Measurements from ENCODE around the gene TNFRSF18. TPM values are rescaled to one million over a fixed set of nuclear protein-coding genes. Genes with fewer than 3 reads are reported as not detected.

Gene TNFRSF18
- total and polyA plus RNA-seq, 5 experiments from 2014 or later: 1.5 to 2.3 (median 1.6) TPM; not detected in 2

DNA sequence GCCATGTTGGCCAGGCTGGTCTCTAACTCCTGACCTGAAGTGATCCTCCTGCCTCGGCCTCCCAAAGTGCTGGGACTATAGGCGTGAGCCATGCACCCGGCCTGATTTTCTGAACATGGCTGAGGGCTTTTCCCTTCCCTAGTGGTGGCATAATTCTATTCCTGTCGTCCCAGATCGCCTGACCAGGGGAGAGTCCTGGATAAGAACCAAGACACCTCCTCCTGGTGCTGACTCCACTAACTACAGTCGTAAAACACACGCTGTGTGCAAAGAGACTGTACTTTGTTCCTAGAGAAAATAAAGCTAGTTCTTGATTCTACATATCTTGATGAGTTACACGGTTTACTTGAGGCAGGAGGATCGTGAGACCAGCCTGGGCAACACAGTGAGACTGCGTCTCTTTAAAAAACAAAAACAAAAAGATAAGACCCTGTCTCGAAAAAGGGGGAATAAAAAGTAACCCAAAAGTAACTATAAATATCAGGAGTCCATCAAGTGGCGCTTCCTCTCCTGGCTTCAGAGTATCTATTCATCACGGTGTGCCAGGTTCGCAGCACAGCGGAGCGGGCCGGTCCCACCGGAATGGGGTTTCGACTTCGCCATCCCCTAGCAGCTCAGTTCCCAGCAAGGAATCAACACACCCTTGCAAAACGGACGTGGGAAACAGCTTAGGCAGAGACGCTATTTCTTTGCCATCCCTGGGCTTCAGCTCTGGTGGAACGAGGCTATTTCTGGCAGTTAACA lies 24.4 kb upstream of the TNFRSF18 start:
- no peaks in the 10 kb centered on the region for H3K9me3 Mint-ChIP-seq
- peaks cover 0 to 15% (median 0%) of the 10 kb centered on the region in 3 donors for H3K36me3 Mint-ChIP-seq
- no peak for ATAC-seq
- H3K27me3 Mint-ChIP-seq: no peaks in the 10 kb centered on the region
- peak overlapping the region; percentile 83 to 96 (median 91) for H3K4me3 Mint-ChIP-seq
- peaks cover 16 to 48% (median 38%) of the 10 kb centered on the region in 4 donors for H3K4me1 Mint-ChIP-seq
- peak overlapping the region; percentile 74 to 97 (median 92) for H3K27ac Mint-ChIP-seq
- POLR2A ChIA-PET: interaction anchor here (1.2 to 1.6 kb wide), 3 partner anchors 15 to 43 kb away, joined by 4 to 6 read pairs (median 6); partner anchors contain the start of gene UBE2J2
- DNase-seq: no peak

GRCh38 chr1:1229770-1230169 lies 23.4 kb upstream of the TNFRSF18 start:
- Mint-ChIP-seq H3K4me1 (peaks cover 21 to 53% (median 39%) of the 10 kb centered on the region in 4 donors), H3K36me3 (peaks cover 0 to 22% (median 0%) of the 10 kb centered on the region in 3 donors)
- POLR2A ChIA-PET: interaction anchor here (1.6 kb wide), 1 partner anchor 44 kb away, joined by 4 read pairs; the partner anchor contains the start of gene UBE2J2

GRCh38 chr1:1228596-1229321 lies 22.4 kb upstream of the TNFRSF18 start:
- peak overlapping the region in 1 of 10 donors; percentile 34 for H3K27ac Mint-ChIP-seq
- POLR2A ChIA-PET: interaction anchor here (1.6 kb wide), 1 partner anchor 45 kb away, joined by 4 read pairs; the partner anchor contains the start of gene UBE2J2
- H3K4me3 Mint-ChIP-seq: peak overlapping the region in 1 of 10 donors; percentile 20
- no peaks in the 10 kb centered on the region for H3K9me3 Mint-ChIP-seq
- H3K36me3 Mint-ChIP-seq: peaks cover 0 to 23% (median 1%) of the 10 kb centered on the region in 3 donors
- DNase-seq (no peak), ATAC-seq (no peak)
- H3K27me3 Mint-ChIP-seq: no peaks in the 10 kb centered on the region
- peaks cover 19 to 43% (median 30%) of the 10 kb centered on the region in 4 donors for H3K4me1 Mint-ChIP-seq

More at GRCh38 chr1:1229770-1230169, 23.4 kb upstream of the TNFRSF18 start:
- DNase-seq: no peak
- peak overlapping the region in 4 of 10 donors; percentile 2 to 68 (median 52) for H3K27ac Mint-ChIP-seq
- no peaks in the 10 kb centered on the region for H3K9me3 Mint-ChIP-seq
- peak overlapping the region; percentile 38 to 85 (median 56) for H3K4me3 Mint-ChIP-seq
- ATAC-seq: no peak
- no peaks in the 10 kb centered on the region for H3K27me3 Mint-ChIP-seq

DNA sequence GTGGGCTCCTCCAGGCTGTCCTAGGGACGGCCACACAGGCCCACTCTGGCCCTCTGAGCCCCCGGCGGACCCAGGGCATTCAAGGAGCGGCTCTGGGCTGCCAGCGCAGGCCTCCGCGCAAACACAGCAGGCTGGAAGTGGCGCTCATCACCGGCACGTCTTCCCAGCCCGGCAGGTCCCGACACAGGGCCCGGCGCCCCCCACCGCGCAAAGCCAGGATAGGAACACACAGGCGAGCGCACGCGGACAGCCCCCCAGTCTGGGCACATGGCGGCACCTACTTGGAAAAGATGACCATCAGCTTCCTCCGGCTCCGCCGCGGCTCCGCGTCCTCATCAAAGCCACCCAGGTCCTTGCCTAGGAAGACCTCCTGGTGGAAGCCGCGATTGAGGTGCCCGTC lies 21.8 kb upstream of the TNFRSF18 start:
- Mint-ChIP-seq H3K9me3 (no peaks in the 10 kb centered on the region), H3K27me3 (no peaks in the 10 kb centered on the region), H3K36me3 (peaks cover 0 to 27% (median 2%) of the 10 kb centered on the region in 3 donors), H3K27ac (peak overlapping the region in 1 of 10 donors; percentile 34), H3K4me3 (no peak overlapping the region), H3K4me1 (peaks cover 16 to 39% (median 25%) of the 10 kb centered on the region in 4 donors)
- DNase-seq: no peak
- POLR2A ChIA-PET: interaction anchor here (0.9 to 1.1 kb wide), 3 partner anchors 13 to 45 kb away, joined by 3 to 4 read pairs (median 3); partner anchors contain the start of genes TNFRSF4 and UBE2J2
- ATAC-seq: no peak

- peaks cover 16 to 39% (median 28%) of the 10 kb centered on the region in 4 donors for H3K4me1 Mint-ChIP-seq
- H3K9me3 Mint-ChIP-seq: no peaks in the 10 kb centered on the region
- POLR2A ChIA-PET: interaction anchor here (0.5 to 1.1 kb wide), 7 partner anchors 12 to 169 kb away, joined by 3 to 4 read pairs (median 3); partner anchors contain the start of genes TNFRSF4 and UBE2J2
- no peaks in the 10 kb centered on the region for H3K27me3 Mint-ChIP-seq
- no peak for ATAC-seq
- H3K27ac Mint-ChIP-seq: no peak overlapping the region
- no peak for DNase-seq
- H3K36me3 Mint-ChIP-seq: peaks cover 0 to 35% (median 8%) of the 10 kb centered on the region in 3 donors
- no peak overlapping the region for H3K4me3 Mint-ChIP-seq
Measured at GRCh38 chr1:1227386-1227785, 21.0 kb upstream of the TNFRSF18 start.

GRCh38 chr1:1226566-1227362 lies 20.4 kb upstream of the TNFRSF18 start:
- no peak for DNase-seq
- ATAC-seq: no peak
- POLR2A ChIA-PET: interaction anchor here (0.5 to 1.1 kb wide), 6 partner anchors 12 to 169 kb away, joined by 3 to 4 read pairs (median 4); partner anchors contain the start of gene UBE2J2
- Mint-ChIP-seq H3K36me3 (peaks cover 0 to 39% (median 8%) of the 10 kb centered on the region in 3 donors), H3K27me3 (no peaks in the 10 kb centered on the region), H3K4me3 (no peak overlapping the region), H3K27ac (no peak overlapping the region), H3K9me3 (no peaks in the 10 kb centered on the region), H3K4me1 (peaks cover 16 to 39% (median 29%) of the 10 kb centered on the region in 4 donors)

- Mint-ChIP-seq H3K27me3 (no peaks in the 10 kb centered on the region), H3K4me1 (peaks cover 15 to 40% (median 26%) of the 10 kb centered on the region in 4 donors), H3K27ac (peak overlapping the region in 2 of 10 donors; percentile 10 to 52), H3K9me3 (no peaks in the 10 kb centered on the region), H3K4me3 (peak overlapping the region in 3 of 10 donors; percentile 22 to 56 (median 22)), H3K36me3 (peaks cover 0 to 41% (median 8%) of the 10 kb centered on the region in 3 donors)
- POLR2A ChIA-PET: no interaction called here
- DNase-seq (no peak), ATAC-seq (no peak)
Measured at GRCh38 chr1:1225913-1226312, 19.5 kb upstream of the TNFRSF18 start.

GRCh38 chr1:1225238-1225845 lies 18.9 kb upstream of the TNFRSF18 start:
- Mint-ChIP-seq H3K4me3 (peak overlapping the region in 1 of 10 donors; percentile 22), H3K27me3 (no peaks in the 10 kb centered on the region), H3K9me3 (no peaks in the 10 kb centered on the region), H3K36me3 (peaks cover 0 to 47% (median 10%) of the 10 kb centered on the region in 3 donors), H3K4me1 (peaks cover 10 to 39% (median 21%) of the 10 kb centered on the region in 4 donors), H3K27ac (peak overlapping the region in 1 of 10 donors; percentile 10)
- POLR2A ChIA-PET: no interaction called here
- DNase-seq (no peak), ATAC-seq (no peak)

- Mint-ChIP-seq H3K27me3 (no peaks in the 10 kb centered on the region), H3K9me3 (no peaks in the 10 kb centered on the region)
- POLR2A ChIA-PET: no interaction called here
Measured at GRCh38 chr1:1223891-1224290, 17.5 kb upstream of the TNFRSF18 start.

GRCh38 chr1:1223321-1223720 lies 16.9 kb upstream of the TNFRSF18 start:
- DNase-seq: no peak
- peak overlapping the region in 1 of 10 donors; percentile 48 for H3K4me3 Mint-ChIP-seq
- H3K4me1 Mint-ChIP-seq: peaks cover 0 to 23% (median 10%) of the 10 kb centered on the region in 4 donors
- peak overlapping the region in 1 of 10 donors; percentile 59 for H3K27ac Mint-ChIP-seq
- H3K36me3 Mint-ChIP-seq: peaks cover 0 to 59% (median 10%) of the 10 kb centered on the region in 3 donors
- H3K9me3 Mint-ChIP-seq: no peaks in the 10 kb centered on the region
- POLR2A ChIA-PET: no interaction called here
- H3K27me3 Mint-ChIP-seq: no peaks in the 10 kb centered on the region
- no peak for ATAC-seq

More at GRCh38 chr1:1223891-1224290, 17.5 kb upstream of the TNFRSF18 start:
- ATAC-seq (no peak), DNase-seq (no peak)
- peaks cover 0 to 24% (median 12%) of the 10 kb centered on the region in 4 donors for H3K4me1 Mint-ChIP-seq
- H3K27ac Mint-ChIP-seq: peak overlapping the region in 1 of 10 donors; percentile 25
- no peak overlapping the region for H3K4me3 Mint-ChIP-seq
- H3K36me3 Mint-ChIP-seq: peaks cover 0 to 53% (median 10%) of the 10 kb centered on the region in 3 donors

DNA sequence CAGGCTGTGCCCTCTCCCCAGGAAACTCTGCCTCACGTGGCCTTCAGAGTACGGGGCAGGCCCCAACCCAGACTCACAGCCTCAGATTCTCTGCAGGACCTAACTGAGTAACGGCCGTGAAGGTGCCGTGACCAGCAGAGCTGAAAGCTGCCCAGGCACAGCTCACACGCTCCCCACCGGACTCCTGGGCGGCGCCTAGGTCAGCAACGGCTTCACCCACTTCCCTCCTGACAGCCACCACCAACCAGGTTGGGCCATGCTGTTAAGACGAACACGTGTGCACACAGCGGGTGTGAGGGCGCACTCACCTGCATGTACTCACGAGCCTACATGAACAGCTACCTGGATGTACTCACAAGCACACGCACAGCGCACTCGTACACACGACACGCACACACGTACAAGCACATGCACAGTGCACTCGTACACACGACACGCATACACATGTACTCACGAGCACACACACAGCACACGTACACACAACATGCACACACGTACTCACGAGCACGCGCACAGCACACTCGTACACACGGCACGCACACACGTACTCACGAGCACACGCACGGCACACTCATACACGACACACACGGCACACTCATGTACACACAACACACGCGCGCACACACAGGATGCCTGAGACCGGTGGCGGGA lies 16.3 kb upstream of the TNFRSF18 start:
- H3K27ac Mint-ChIP-seq: peak overlapping the region in 2 of 10 donors; percentile 40 to 66
- H3K36me3 Mint-ChIP-seq: peaks cover 0 to 65% (median 13%) of the 10 kb centered on the region in 3 donors
- H3K27me3 Mint-ChIP-seq: no peaks in the 10 kb centered on the region
- ATAC-seq (no peak), DNase-seq (no peak)
- H3K4me3 Mint-ChIP-seq: no peak overlapping the region
- H3K4me1 Mint-ChIP-seq: peaks cover 0 to 23% (median 9%) of the 10 kb centered on the region in 4 donors
- no peaks in the 10 kb centered on the region for H3K9me3 Mint-ChIP-seq
- POLR2A ChIA-PET: no interaction called here
